ENCODE data around the gene ZNF865. TPM values are rescaled to one million over a fixed set of nuclear protein-coding genes. Genes with fewer than 3 reads are reported as not detected.

Gene ZNF865
- total and polyA plus RNA-seq, 2 donors (not counting 1 experiment from before 2014, with no cell fraction given): 1.2 TPM

- no peak for TF ChIP-seq EZH2 (IDR thresholded peaks at IDR 0.05; ENCODE audit: low read length, missing control alignments)
Measured at GRCh38 chr19:55650602-55651230, 45.3 kb downstream of the ZNF865 start.

GRCh38 chr19:55651236-55651635, 45.8 kb downstream of the ZNF865 start:
- H3K9ac ChIP-seq (ENCODE audit: insufficient read depth, low read length): no peak overlapping the region
- H3K27me3 ChIP-seq (ENCODE audit: control insufficient read depth, insufficient read depth, low read length): no peaks in the 10 kb centered on the region
- H3K4me1 ChIP-seq (ENCODE audit: control insufficient read depth, extremely low read depth, insufficient read depth, low read length): no peaks in the 10 kb centered on the region
- DNase-seq (ENCODE audit: low read depth in 2 of 2): no peak
- no peak overlapping the region for H3K27ac ChIP-seq (ENCODE audit: insufficient read depth, low read length)
- H3K36me3 ChIP-seq (ENCODE audit: control insufficient read depth, insufficient read depth, low read length): peaks cover 7% of the 10 kb centered on the region
- no peaks in the 10 kb centered on the region for H4K20me1 ChIP-seq (ENCODE audit: control insufficient read depth, extremely low read depth, insufficient read depth, low read length)
- H3K4me2 ChIP-seq (ENCODE audit: extremely low read depth, insufficient read depth, low read length): no peak overlapping the region
- no peak overlapping the region for H2AFZ ChIP-seq (ENCODE audit: low read length)
- no peaks in the 10 kb centered on the region for H3K9me3 ChIP-seq (ENCODE audit: control insufficient read depth, insufficient read depth, low read depth, low read length)
- H3K79me2 ChIP-seq (ENCODE audit: control insufficient read depth, insufficient read depth, low read length): peaks cover 12% of the 10 kb centered on the region
- TF ChIP-seq EZH2 (IDR thresholded peaks at IDR 0.05; ENCODE audit: low read length, missing control alignments) (no peak), CTCF (conservative IDR thresholded peaks at IDR 0.05 in 1 of 2, IDR thresholded peaks at IDR 0.05 in 1 of 2; ENCODE audit: low read depth in 1 of 2, low read length in 2 of 2) (no peak)
- no peak overlapping the region for H3K4me3 ChIP-seq (replicated peaks in 1 of 4; ENCODE audit: control extremely low read depth in 1 of 4, insufficient read depth in 1 of 4, low read depth in 3 of 4, low read length in 4 of 4)

More at GRCh38 chr19:55650602-55651230, 45.3 kb downstream of the ZNF865 start:
- peaks cover 7% of the 10 kb centered on the region for H3K36me3 ChIP-seq (ENCODE audit: control insufficient read depth, insufficient read depth, low read length)
- H3K9me3 ChIP-seq (ENCODE audit: control insufficient read depth, insufficient read depth, low read depth, low read length): no peaks in the 10 kb centered on the region
- H3K9ac ChIP-seq (ENCODE audit: insufficient read depth, low read length): no peak overlapping the region
- peaks cover 7% of the 10 kb centered on the region for H3K79me2 ChIP-seq (ENCODE audit: control insufficient read depth, insufficient read depth, low read length)
- no peaks in the 10 kb centered on the region for H3K4me1 ChIP-seq (ENCODE audit: control insufficient read depth, extremely low read depth, insufficient read depth, low read length)
- H2AFZ ChIP-seq (ENCODE audit: low read length): no peak overlapping the region
- no peak overlapping the region for H3K27ac ChIP-seq (ENCODE audit: insufficient read depth, low read length)
- no peak overlapping the region for H3K4me2 ChIP-seq (ENCODE audit: extremely low read depth, insufficient read depth, low read length)
- H3K4me3 ChIP-seq (replicated peaks in 1 of 4; ENCODE audit: control extremely low read depth in 1 of 4, insufficient read depth in 1 of 4, low read depth in 3 of 4, low read length in 4 of 4): no peak overlapping the region
- no peak for DNase-seq (ENCODE audit: low read depth in 2 of 2)
- no peaks in the 10 kb centered on the region for H4K20me1 ChIP-seq (ENCODE audit: control insufficient read depth, extremely low read depth, insufficient read depth, low read length)
- no peaks in the 10 kb centered on the region for H3K27me3 ChIP-seq (ENCODE audit: control insufficient read depth, insufficient read depth, low read length)

GRCh38 chr19:55652311-55653128, 47.1 kb downstream of the ZNF865 start:
- H3K79me2 ChIP-seq (ENCODE audit: control insufficient read depth, insufficient read depth, low read length): peaks cover 25% of the 10 kb centered on the region
- no peak overlapping the region for H3K4me3 ChIP-seq (replicated peaks in 1 of 4; ENCODE audit: control extremely low read depth in 1 of 4, insufficient read depth in 1 of 4, low read depth in 3 of 4, low read length in 4 of 4)
- no peak overlapping the region for H2AFZ ChIP-seq (ENCODE audit: low read length)
- H3K9me3 ChIP-seq (ENCODE audit: control insufficient read depth, insufficient read depth, low read depth, low read length): no peaks in the 10 kb centered on the region
- DNase-seq (ENCODE audit: low read depth in 2 of 2): no peak
- H3K27ac ChIP-seq (ENCODE audit: insufficient read depth, low read length): no peak overlapping the region
- no peaks in the 10 kb centered on the region for H3K27me3 ChIP-seq (ENCODE audit: control insufficient read depth, insufficient read depth, low read length)
- no peak overlapping the region for H3K4me2 ChIP-seq (ENCODE audit: extremely low read depth, insufficient read depth, low read length)
- H3K36me3 ChIP-seq (ENCODE audit: control insufficient read depth, insufficient read depth, low read length): peaks cover 11% of the 10 kb centered on the region
- TF ChIP-seq EZH2 (IDR thresholded peaks at IDR 0.05; ENCODE audit: low read length, missing control alignments) (no peak), CTCF (conservative IDR thresholded peaks at IDR 0.05 in 1 of 2, IDR thresholded peaks at IDR 0.05 in 1 of 2; ENCODE audit: low read depth in 1 of 2, low read length in 2 of 2) (no peak)
- H3K9ac ChIP-seq (ENCODE audit: insufficient read depth, low read length): no peak overlapping the region
- peaks cover 10% of the 10 kb centered on the region for H3K4me1 ChIP-seq (ENCODE audit: control insufficient read depth, extremely low read depth, insufficient read depth, low read length)
- H4K20me1 ChIP-seq (ENCODE audit: control insufficient read depth, extremely low read depth, insufficient read depth, low read length): no peaks in the 10 kb centered on the region

Measured in fibroblast of lung (primary cell).